ENCODE data around the gene TXNL4A. TPM values are rescaled to one million over a fixed set of nuclear protein-coding genes. Genes with fewer than 3 reads are reported as not detected.

Gene TXNL4A
- total RNA-seq, 2 experiments from 2014 or later = 55.0 to 55.7 TPM

- Histone ChIP-seq H3K4me1 (ENCODE audit: insufficient read depth, low read length) (peaks cover 36% of the 10 kb centered on the region), H3K36me3 (ENCODE audit: insufficient read depth, low read length) (peaks cover 3% of the 10 kb centered on the region), H3K9me3 (ENCODE audit: control insufficient read depth in 1 of 2, insufficient read depth in 1 of 2, low read length in 2 of 2) (no peaks in the 10 kb centered on the region), H3K27me3 (ENCODE audit: control insufficient read depth in 1 of 2, insufficient read depth in 2 of 2, low read length in 2 of 2) (no peaks in the 10 kb centered on the region), H3K4me3 (ENCODE audit: low read length) (peak overlapping the region; percentile 58), H3K27ac (ENCODE audit: low read depth in 1 of 2, low read length in 2 of 2) (no peak overlapping the region)
- ChIA-PET CTCF (interaction anchor here (1.0 to 1.3 kb wide), 2 partner anchors 31 to 35 kb away, joined by 3 to 8 read pairs; no protein-coding TSS in a partner anchor), POLR2A (interaction anchor here (0.7 to 4.2 kb wide), 7 partner anchors 7 to 157 kb away, joined by 4 to 27 read pairs (median 9); partner anchors contain the start of genes ADNP2, HSBP1L1, RBFA and TXNL4A)
- TF ChIP-seq, protein P1, sequence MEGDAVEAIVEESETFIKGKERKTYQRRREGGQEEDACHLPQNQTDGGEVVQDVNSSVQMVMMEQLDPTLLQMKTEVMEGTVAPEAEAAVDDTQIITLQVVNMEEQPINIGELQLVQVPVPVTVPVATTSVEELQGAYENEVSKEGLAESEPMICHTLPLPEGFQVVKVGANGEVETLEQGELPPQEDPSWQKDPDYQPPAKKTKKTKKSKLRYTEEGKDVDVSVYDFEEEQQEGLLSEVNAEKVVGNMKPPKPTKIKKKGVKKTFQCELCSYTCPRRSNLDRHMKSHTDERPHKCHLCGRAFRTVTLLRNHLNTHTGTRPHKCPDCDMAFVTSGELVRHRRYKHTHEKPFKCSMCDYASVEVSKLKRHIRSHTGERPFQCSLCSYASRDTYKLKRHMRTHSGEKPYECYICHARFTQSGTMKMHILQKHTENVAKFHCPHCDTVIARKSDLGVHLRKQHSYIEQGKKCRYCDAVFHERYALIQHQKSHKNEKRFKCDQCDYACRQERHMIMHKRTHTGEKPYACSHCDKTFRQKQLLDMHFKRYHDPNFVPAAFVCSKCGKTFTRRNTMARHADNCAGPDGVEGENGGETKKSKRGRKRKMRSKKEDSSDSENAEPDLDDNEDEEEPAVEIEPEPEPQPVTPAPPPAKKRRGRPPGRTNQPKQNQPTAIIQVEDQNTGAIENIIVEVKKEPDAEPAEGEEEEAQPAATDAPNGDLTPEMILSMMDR (IDR thresholded peaks at IDR 0.05) = no peak
- DNase-seq = no peak
- H3K4me1 Mint-ChIP-seq (ENCODE audit: low read depth) = peaks cover 24% of the 10 kb centered on the region
- H3K27ac Mint-ChIP-seq = no peak overlapping the region
- peaks cover 12% of the 10 kb centered on the region for H3K36me3 Mint-ChIP-seq (ENCODE audit: low read depth)
- intact Hi-C loops (cut with DNase I, micrococcal nuclease) = loop anchor here (5.0 to 10.0 kb wide), 4 partner anchors 80 to 888 kb away; partner anchors contain the start of genes ATP9B (in 1 of the 2), CTDP1 (in 1 of the 2), NFATC1 (in 1 of the 2) and RBFA (in 1 of the 2)
- ATAC-seq (ENCODE audit: poor library complexity) = no peak
- H3K27me3 Mint-ChIP-seq = no peaks in the 10 kb centered on the region
- peak overlapping the region; percentile 7 for H3K4me3 Mint-ChIP-seq
- no peaks in the 10 kb centered on the region for H3K9me3 Mint-ChIP-seq
Observed at GRCh38 chr18:79952456-79952995, 35.8 kb downstream of the TXNL4A start.

DNA sequence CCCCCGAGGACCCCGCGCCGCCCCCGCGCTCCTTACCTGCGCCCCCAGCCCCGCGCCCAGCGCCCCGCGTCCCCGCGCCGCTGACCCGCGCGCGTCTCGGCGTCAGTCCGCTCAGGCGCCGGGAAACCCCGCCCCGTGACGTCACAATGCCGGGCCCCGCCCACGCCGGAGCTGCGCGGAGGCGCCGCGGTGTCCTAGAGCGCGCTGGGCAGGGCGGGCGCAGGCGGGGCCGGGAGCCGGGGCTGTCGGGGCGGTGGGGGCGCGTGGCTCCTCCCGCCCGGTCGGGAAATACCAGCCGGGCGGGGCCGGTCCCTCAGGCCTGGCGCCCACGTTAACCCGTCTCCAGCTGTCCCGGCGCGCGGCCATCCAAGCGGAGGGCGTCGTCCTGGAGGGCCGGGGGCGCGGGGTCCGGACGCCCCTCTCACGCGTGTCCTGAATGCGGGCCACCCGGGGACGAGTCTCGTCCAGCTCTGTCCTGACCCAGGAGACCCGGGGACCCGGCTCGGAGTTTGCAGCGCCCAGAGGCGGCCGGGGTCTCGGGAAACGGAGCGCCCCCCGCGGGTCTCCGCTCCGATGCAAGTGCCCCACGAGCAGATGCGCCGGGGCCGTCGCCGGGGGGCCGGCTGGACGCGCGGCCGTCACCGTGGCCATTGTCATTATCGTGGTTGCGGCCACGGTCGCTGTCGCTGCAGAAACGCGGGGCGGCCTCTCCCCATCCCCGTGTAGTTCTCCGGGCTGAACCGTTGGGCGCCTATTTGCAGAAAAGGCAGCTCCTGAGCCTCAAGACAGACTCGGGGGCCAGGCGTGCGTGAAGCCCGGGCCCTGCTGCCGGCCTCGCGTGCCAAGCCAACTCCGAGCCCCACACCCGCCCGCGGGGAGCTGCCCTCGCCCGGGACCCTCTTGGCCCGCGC lies 36.6 kb downstream of the TXNL4A start, which contains the start of gene SLC66A2:
Gene SLC66A2 (minus strand): TSS at position 109 of the 911 bp plus-strand sequence. CDS start 727 bp downstream, outside the sequence.
- Histone ChIP-seq H3K27me3 (ENCODE audit: control insufficient read depth in 1 of 2, insufficient read depth in 2 of 2, low read length in 2 of 2) (no peaks in the 10 kb centered on the region), H3K9me3 (ENCODE audit: control insufficient read depth in 1 of 2, insufficient read depth in 1 of 2, low read length in 2 of 2) (no peaks in the 10 kb centered on the region), H3K27ac (ENCODE audit: low read depth in 1 of 2, low read length in 2 of 2) (peak within 1 kb of the TSS in 1 of 2 donors; percentile 35), H3K36me3 (ENCODE audit: insufficient read depth, low read length) (peaks cover 3% of the 10 kb centered on the region), H3K4me1 (ENCODE audit: insufficient read depth, low read length) (peaks cover 36% of the 10 kb centered on the region), H3K4me3 (ENCODE audit: low read length) (peak within 1 kb of the TSS; percentile 62)
- H3K36me3 Mint-ChIP-seq (ENCODE audit: low read depth) = peaks cover 12% of the 10 kb centered on the region
- TF ChIP-seq, protein P1 (IDR thresholded peaks at IDR 0.05) = no peak
- DNase-seq (peak; percentile 86 to 99 (median 96)), ATAC-seq (ENCODE audit: poor library complexity) (peak; percentile 91)
- CTCF ChIA-PET = interaction anchor here (1.0 to 1.3 kb wide), 4 partner anchors 13 to 36 kb away, joined by 3 to 8 read pairs (median 3); no protein-coding TSS in a partner anchor
- H3K4me3 Mint-ChIP-seq = peak within 1 kb of the TSS; percentile 87
- peak within 1 kb of the TSS; percentile 80 for H3K27ac Mint-ChIP-seq
- POLR2A ChIA-PET = interaction anchor here (0.7 to 4.2 kb wide), 9 partner anchors 8 to 883 kb away, joined by 3 to 27 read pairs (median 6); partner anchors contain the start of genes ADNP2, ATP9B, HSBP1L1 and RBFA
- no peaks in the 10 kb centered on the region for H3K27me3 Mint-ChIP-seq
- intact Hi-C loops (cut with DNase I, micrococcal nuclease) = loop anchor here (1.0 to 10.0 kb wide), 7 partner anchors 13 to 887 kb away; partner anchors contain the start of genes CTDP1 (in 2 of the 2), TXNL4A (in 2 of the 2), ATP9B (in 1 of the 2) and HSBP1L1 (in 1 of the 2)
- peaks cover 29% of the 10 kb centered on the region for H3K4me1 Mint-ChIP-seq (ENCODE audit: low read depth)
- H3K9me3 Mint-ChIP-seq = no peaks in the 10 kb centered on the region

All from CD4-positive, alpha-beta T cell (primary cell).